Sigmoid colon (tissue), 7 donors: Measurements from ENCODE around the gene OAS2. TPM values are rescaled to one million over a fixed set of nuclear protein-coding genes. Genes with fewer than 3 reads are reported as not detected.

Experiments used
- DNase-seq: peaks from one replicate; pipeline ENCODE4 v3.0.0-alpha.2; 2019
- H3K27ac ChIP-seq, 4 donors: fragments of 200-600 bp; sonication (generic); one replicate each; pipeline ENCODE4 v1.5.1; 2016 to 2019; ENCODE audit warnings: mild to moderate bottlenecking in 1 of 4
- H3K27me3 ChIP-seq, 3 donors: fragments of 200-600 bp; sonication (generic); one replicate each; pipeline ENCODE4 v1.5.1; 2019; ENCODE audit warnings: mild to moderate bottlenecking in 1 of 3
- H3K36me3 ChIP-seq, 4 donors: fragments of 200-600 bp; sonication (generic); one replicate each; pipeline ENCODE4 v1.5.1; 2016 to 2019
- H3K4me1 ChIP-seq, 4 donors: fragments of 200-600 bp; sonication (generic); one replicate each; pipeline ENCODE4 v1.5.1; 2017 to 2019
- H3K4me3 ChIP-seq, 4 donors: fragments of 200-600 bp; sonication (generic); one replicate each; pipeline ENCODE4 v1.5.1; 2017 to 2019; ENCODE audit warnings: mild to moderate bottlenecking in 2 of 4, moderate library complexity in 1 of 4
- H3K9me3 ChIP-seq, 4 donors: fragments of 200-600 bp in 3 of 4; sonication (generic) in 3 of 4; one replicate each; pipeline versions ENCODE4 v1.5.1 to v1.6.1; 2013 to 2019
- EP300 ChIP-seq, 4 donors: sonication (generic); formaldehyde crosslinking; IDR thresholded peaks; one replicate each; pipeline ENCODE4 v1.6.1; 2017; ENCODE audit warnings: antibody characterized with exemption in 4 of 4
- POLR2A ChIP-seq, 2 donors: fragments of 450-650 bp; IDR thresholded peaks; one replicate each; pipeline ENCODE4 v1.6.1; 2016; ENCODE audit warnings: antibody characterized with exemption in 2 of 2, mild to moderate bottlenecking in 2 of 2, moderate library complexity in 2 of 2
- POLR2AphosphoS5 ChIP-seq, 4 donors: sonication (generic); formaldehyde crosslinking; IDR thresholded peaks; one replicate each; pipeline ENCODE4 v1.6.1; 2017; ENCODE audit warnings: antibody characterized with exemption in 4 of 4
- WGBS, 2 donors: extraction: QIAGEN DNeasy Blood & Tissue Kit; methylation state at CpG; one replicate each; pipeline ENCODE4 v1.1.7; 2013; 5-methylcytosine and 5-hydroxymethylcytosine counted together
- intact Hi-C: fragments of 100-400 bp; cut with DNase I; formaldehyde crosslinking; loops from one replicate; pipeline ENCODE4 v1.15.1; 2023
- polyA plus RNA-seq, 3 donors: library from polyadenylated mRNA; stranded (reverse); fragments of 200-250 nt; gene quantifications; one replicate each; pipeline ENCODE4 v1.2.3, GENCODE V29; 2013
- total RNA-seq, 4 donors: library from RNA; depleted of rRNA; stranded (reverse); fragments of >200 nt; gene quantifications; one replicate each; pipeline ENCODE4 v1.1.0, GENCODE V29; 2016
- TF ChIP-seq, protein P1 (sequence below), 4 experiments: fragments of 450-650 bp in 3 of 4; fragments of 200-600 bp in 1 of 4; IDR thresholded peaks; one replicate each; pipeline ENCODE4 v1.5.1; 2016 to 2019; ENCODE audit warnings: antibody characterized with exemption in 4 of 4, mild to moderate bottlenecking in 3 of 4, moderate library complexity in 2 of 4
- donor health status: healthy with polysubstance abuse.
- donor health status: Bipolar disorder and iron deficiency.
- donor health status: healthy.

The OAS2 gene
- total and polyA plus RNA-seq, 7 donors = 2.0 to 28.8 (median 3.9) TPM

DNA sequence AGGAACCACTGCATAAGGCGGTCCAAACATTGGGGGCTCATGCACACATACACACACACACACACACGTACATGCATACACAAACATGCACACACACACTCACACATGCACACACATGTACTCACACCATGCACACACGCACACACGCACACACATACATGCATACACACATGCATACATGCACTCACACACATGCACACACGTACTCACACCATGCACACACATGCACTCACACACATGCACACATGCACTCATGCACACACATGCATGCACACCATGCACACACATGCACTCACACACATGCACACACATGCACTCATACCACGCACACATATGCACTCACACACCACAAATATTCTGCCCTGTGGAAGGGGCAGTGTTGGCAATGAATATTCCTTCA lies 22.1 kb downstream of the OAS2 start:
- Histone ChIP-seq H3K36me3 (peaks cover 0 to 7% (median 2%) of the 10 kb centered on the region in 4 donors), H3K27ac (no peak overlapping the region), H3K4me1 (no peaks in the 10 kb centered on the region), H3K4me3 (no peak overlapping the region), H3K9me3 (peaks cover 0 to 4% (median 0%) of the 10 kb centered on the region in 4 donors), H3K27me3 (no peaks in the 10 kb centered on the region)
- TF ChIP-seq POLR2A (IDR thresholded peaks at IDR 0.05) = no peak
- no peak for TF ChIP-seq EP300 (IDR thresholded peaks at IDR 0.05)
- TF ChIP-seq POLR2AphosphoS5 (IDR thresholded peaks at IDR 0.05) = no peak
- TF ChIP-seq, protein P1, sequence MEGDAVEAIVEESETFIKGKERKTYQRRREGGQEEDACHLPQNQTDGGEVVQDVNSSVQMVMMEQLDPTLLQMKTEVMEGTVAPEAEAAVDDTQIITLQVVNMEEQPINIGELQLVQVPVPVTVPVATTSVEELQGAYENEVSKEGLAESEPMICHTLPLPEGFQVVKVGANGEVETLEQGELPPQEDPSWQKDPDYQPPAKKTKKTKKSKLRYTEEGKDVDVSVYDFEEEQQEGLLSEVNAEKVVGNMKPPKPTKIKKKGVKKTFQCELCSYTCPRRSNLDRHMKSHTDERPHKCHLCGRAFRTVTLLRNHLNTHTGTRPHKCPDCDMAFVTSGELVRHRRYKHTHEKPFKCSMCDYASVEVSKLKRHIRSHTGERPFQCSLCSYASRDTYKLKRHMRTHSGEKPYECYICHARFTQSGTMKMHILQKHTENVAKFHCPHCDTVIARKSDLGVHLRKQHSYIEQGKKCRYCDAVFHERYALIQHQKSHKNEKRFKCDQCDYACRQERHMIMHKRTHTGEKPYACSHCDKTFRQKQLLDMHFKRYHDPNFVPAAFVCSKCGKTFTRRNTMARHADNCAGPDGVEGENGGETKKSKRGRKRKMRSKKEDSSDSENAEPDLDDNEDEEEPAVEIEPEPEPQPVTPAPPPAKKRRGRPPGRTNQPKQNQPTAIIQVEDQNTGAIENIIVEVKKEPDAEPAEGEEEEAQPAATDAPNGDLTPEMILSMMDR (IDR thresholded peaks at IDR 0.05) = no peak
- WGBS, 2 donors = 96 to 97% methylated on average over 6 of the region's 6 CpGs
- DNase-seq = no peak
- intact Hi-C loops = loop anchor here (10.0 kb wide), 1 partner anchor 96 kb away; the partner anchor contains the start of gene OAS1

DNA sequence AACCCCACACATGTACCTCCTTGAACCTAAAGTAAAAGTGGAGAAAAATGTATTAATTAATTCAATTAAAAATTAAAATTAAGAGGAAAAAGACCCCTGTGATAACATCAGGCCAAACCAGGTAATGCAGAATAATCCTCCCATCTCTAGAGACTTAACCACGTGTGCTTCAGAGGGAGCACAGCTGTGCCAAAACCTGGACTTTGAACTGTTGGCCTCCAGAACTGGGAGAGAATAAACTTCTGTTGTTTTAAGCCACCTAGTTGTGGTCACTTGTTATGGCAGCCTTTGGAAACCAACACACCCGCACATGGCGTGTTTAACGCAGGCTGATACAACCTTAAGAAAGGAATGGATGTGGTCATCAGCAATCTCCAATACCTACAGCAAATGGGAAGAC lies 23.8 kb downstream of the OAS2 start:
- Histone ChIP-seq H3K4me3 (no peak overlapping the region), H3K9me3 (peaks cover 0 to 4% (median 0%) of the 10 kb centered on the region in 4 donors), H3K36me3 (peaks cover 0 to 13% (median 2%) of the 10 kb centered on the region in 4 donors), H3K4me1 (no peaks in the 10 kb centered on the region), H3K27me3 (no peaks in the 10 kb centered on the region), H3K27ac (no peak overlapping the region)
- 20 to 75% methylated on average over 4 of the region's 4 CpGs for WGBS, 2 donors
- DNase-seq = no peak
- no peak for TF ChIP-seq POLR2AphosphoS5 (IDR thresholded peaks at IDR 0.05)
- intact Hi-C loops = loop anchor here (10.0 kb wide), 1 partner anchor 97 kb away; the partner anchor contains the start of gene OAS1

DNA sequence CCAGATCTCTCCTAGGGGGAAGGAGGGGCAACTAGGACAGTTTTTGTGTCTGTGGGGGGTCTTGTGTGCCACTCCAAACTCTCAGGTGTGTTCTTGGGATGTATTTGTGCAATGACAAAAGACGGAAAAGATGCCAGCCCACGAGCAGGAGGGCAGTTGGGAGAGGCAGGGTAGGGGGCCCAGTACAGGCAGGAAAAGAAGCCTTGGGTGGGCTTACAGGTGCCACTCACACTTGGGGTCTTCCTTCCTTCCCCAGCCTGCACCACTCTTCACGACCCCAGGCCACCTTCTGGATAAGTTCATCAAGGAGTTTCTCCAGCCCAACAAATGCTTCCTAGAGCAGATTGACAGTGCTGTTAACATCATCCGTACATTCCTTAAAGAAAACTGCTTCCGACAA lies 24.4 kb downstream of the OAS2 start:
- intact Hi-C loops = loop anchor here (10.0 kb wide), 1 partner anchor 98 kb away; the partner anchor contains the start of gene OAS1
- Histone ChIP-seq H3K9me3 (peaks cover 0 to 4% (median 0%) of the 10 kb centered on the region in 4 donors), H3K27me3 (no peaks in the 10 kb centered on the region), H3K4me3 (no peak overlapping the region), H3K27ac (no peak overlapping the region), H3K4me1 (no peaks in the 10 kb centered on the region), H3K36me3 (peaks cover 0 to 13% (median 2%) of the 10 kb centered on the region in 4 donors)
- no peak for DNase-seq
- 94 to 96% methylated on average over 5 of the region's 5 CpGs for WGBS, 2 donors
- TF ChIP-seq POLR2A (IDR thresholded peaks at IDR 0.05) (no peak), POLR2AphosphoS5 (IDR thresholded peaks at IDR 0.05) (no peak), EP300 (IDR thresholded peaks at IDR 0.05) (no peak)
- TF ChIP-seq, protein P1 (IDR thresholded peaks at IDR 0.05) = no peak

DNA sequence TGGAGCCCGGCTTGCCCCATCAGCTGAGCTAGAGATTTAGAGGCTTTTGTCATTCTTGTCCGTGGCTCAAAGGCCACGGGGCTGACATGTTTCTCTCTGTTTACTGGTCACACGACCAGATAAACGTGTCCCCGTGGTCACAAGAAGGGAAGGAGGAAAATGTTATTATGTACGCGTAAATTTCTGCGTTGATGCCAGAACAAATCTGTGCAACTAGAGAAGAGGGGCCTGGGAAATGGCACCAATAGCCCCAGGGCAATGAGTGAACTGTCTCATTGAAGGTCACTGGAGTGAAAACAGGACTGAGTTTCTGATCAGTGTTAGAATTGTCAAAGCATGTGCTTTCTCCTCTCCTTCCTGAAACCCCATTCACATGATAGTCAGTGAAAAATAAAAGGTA lies 25.3 kb downstream of the OAS2 start:
- H3K4me3 ChIP-seq = no peak overlapping the region
- intact Hi-C loops = loop anchor here (10.0 kb wide), 1 partner anchor 99 kb away; the partner anchor contains the start of gene OAS1
- H3K9me3 ChIP-seq = no peaks in the 10 kb centered on the region
- H3K36me3 ChIP-seq = peaks cover 0 to 5% (median 0%) of the 10 kb centered on the region in 4 donors
- no peak for DNase-seq
- WGBS, 2 donors = 82 to 88% methylated on average over 9 of the region's 9 CpGs
- H3K27me3 ChIP-seq = no peaks in the 10 kb centered on the region
- H3K4me1 ChIP-seq = no peaks in the 10 kb centered on the region
- TF ChIP-seq, protein P1 (IDR thresholded peaks at IDR 0.05) = no peak
- TF ChIP-seq EP300 (IDR thresholded peaks at IDR 0.05) (no peak), POLR2AphosphoS5 (IDR thresholded peaks at IDR 0.05) (no peak), POLR2A (IDR thresholded peaks at IDR 0.05) (no peak)
- H3K27ac ChIP-seq = no peak overlapping the region

DNA sequence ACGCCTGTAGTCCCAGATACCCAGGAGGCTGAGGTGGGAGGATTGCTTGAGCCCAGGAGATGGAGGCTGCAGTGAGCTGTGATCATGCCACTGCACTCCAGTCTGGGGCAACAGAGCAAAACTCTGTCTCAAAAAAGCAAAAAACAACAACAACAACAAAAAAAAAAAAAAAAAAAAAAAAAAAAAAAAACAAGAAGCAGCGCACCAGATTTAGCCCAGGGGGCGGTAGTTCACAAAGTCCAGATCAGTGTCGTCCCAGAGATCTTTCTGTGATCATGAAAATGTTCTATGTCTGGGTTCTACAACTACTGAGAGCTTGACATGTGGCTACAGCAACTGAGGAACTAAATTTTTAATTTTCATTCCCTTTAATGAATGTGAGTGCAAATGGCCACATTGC lies 27.4 kb downstream of the OAS2 start:
- intact Hi-C loops = loop anchor here (10.0 kb wide), 1 partner anchor 101 kb away; the partner anchor contains the start of gene OAS1
- 65 to 93% methylated on average over 4 of the region's 4 CpGs for WGBS, 2 donors
- Histone ChIP-seq H3K27ac (no peak overlapping the region), H3K36me3 (peaks cover 0 to 5% (median 0%) of the 10 kb centered on the region in 4 donors), H3K4me3 (no peak overlapping the region), H3K27me3 (no peaks in the 10 kb centered on the region), H3K4me1 (no peaks in the 10 kb centered on the region), H3K9me3 (no peaks in the 10 kb centered on the region)
- no peak for DNase-seq
- TF ChIP-seq, protein P1 (IDR thresholded peaks at IDR 0.05) = no peak
- TF ChIP-seq POLR2AphosphoS5 (IDR thresholded peaks at IDR 0.05) = no peak
- TF ChIP-seq EP300 (IDR thresholded peaks at IDR 0.05) = no peak
- TF ChIP-seq POLR2A (IDR thresholded peaks at IDR 0.05) = no peak
